ENCODE measurements around the gene TMA16. TPM values are rescaled to one million over a fixed set of nuclear protein-coding genes. Genes with fewer than 3 reads are reported as not detected.
"Not testable (repeated sequence)": the region's sequence is repeated elsewhere in the genome, so short reads cannot be mapped to it uniquely, and the experiment has no call there.

The TMA16 gene
- 40.7 TPM for polyA plus RNA-seq (2013, experiment 1 of 2; ENCODE audit: insufficient read length)
- polyA plus RNA-seq (2013, experiment 2 of 2; ENCODE audit: insufficient read length) = 42.0 TPM

GRCh38 chr4:163494360-163495241, at the start of gene TMA16:
TSS of gene TMA16 (plus strand) at chr4:163494690. CDS start at chr4:163494802, 112 bp downstream.
- peak; percentile 96 for DNase-seq

- not testable (repeated sequence) for DNase-seq
Observed at GRCh38 chr4:163447023-163447422, 47.5 kb upstream of the TMA16 start.

GRCh38 chr4:163447481-163447880, 47.0 kb upstream of the TMA16 start:
- DNase-seq = no peak

- DNase-seq = peak; percentile 2
Observed at GRCh38 chr4:163448540-163449203, 45.8 kb upstream of the TMA16 start.

- no peak for DNase-seq
Observed at GRCh38 chr4:163462556-163462955, 31.9 kb upstream of the TMA16 start.

- DNase-seq = no peak
Observed at GRCh38 chr4:163467082-163467770, 27.3 kb upstream of the TMA16 start.

- DNase-seq = no peak
Observed at GRCh38 chr4:163470391-163470790, 24.1 kb upstream of the TMA16 start.

- DNase-seq = no peak
Observed at GRCh38 chr4:163473130-163473529, 21.4 kb upstream of the TMA16 start.

- no peak for DNase-seq
Observed at GRCh38 chr4:163473576-163473975, 20.9 kb upstream of the TMA16 start, which contains the start of gene TKTL2. TSS of gene TKTL2 (minus strand) at chr4:163473754. CDS start at chr4:163473734, 20 bp downstream.

- no peak for DNase-seq
Observed at GRCh38 chr4:163474027-163474426, 20.5 kb upstream of the TMA16 start.

- DNase-seq = no peak
Observed at GRCh38 chr4:163476761-163477438, 17.6 kb upstream of the TMA16 start.

GRCh38 chr4:163482190-163482589, 12.3 kb upstream of the TMA16 start:
- no peak for DNase-seq

- peak; percentile 39 for DNase-seq
Observed at GRCh38 chr4:163484906-163485305, 9.6 kb upstream of the TMA16 start.

GRCh38 chr4:163485589-163485988, 8.9 kb upstream of the TMA16 start:
- no peak for DNase-seq

GRCh38 chr4:163486321-163486720, 8.2 kb upstream of the TMA16 start:
- DNase-seq = no peak

GRCh38 chr4:163489929-163490328, 4.6 kb upstream of the TMA16 start:
- no peak for DNase-seq

GRCh38 chr4:163492951-163493504, 1.5 kb upstream of the TMA16 start:
- DNase-seq = no peak

GRCh38 chr4:163493643-163494359, 689 bp upstream of the TMA16 start:
- no peak for DNase-seq

- DNase-seq = no peak
Observed at GRCh38 chr4:163495900-163496299, 1.4 kb downstream of the TMA16 start.

GRCh38 chr4:163500586-163500985, 6.1 kb downstream of the TMA16 start:
- DNase-seq = no peak

- DNase-seq = no peak
Observed at GRCh38 chr4:163505374-163505773, 10.9 kb downstream of the TMA16 start.
